GM19023 (cell line): ENCODE results near the gene CPNE5.
"Not testable (repeated sequence)": the region's sequence is repeated elsewhere in the genome, so short reads cannot be mapped to it uniquely, and the experiment has no call there.

Source experiments
- ATAC-seq: cut with Tn5 transposase; IDR thresholded peaks from one replicate; pipeline ENCODE4 v1.9.1; 2021; ENCODE audit warnings: mild to moderate bottlenecking, moderate library complexity; ENCODE audit not compliant: unreplicated experiment

Gene CPNE5

DNA sequence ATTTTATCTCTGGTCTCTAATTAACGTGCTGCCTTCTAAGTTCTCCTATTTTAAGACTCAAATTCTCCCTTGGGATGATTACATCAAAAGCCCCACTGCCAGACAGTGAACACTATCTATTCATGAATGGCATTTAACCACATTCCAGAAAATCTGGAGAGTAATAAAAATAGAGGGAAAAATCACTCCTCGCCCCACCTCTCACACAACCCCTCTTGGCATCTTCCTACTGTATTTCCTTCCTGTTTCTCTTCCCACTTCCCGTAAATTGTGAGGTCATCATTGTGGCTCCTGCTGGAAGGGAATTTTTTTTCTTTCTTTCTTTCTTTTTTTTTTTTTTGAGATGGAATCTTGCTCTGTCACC, 110.1 kb downstream of the CPNE5 start:
- no peak for ATAC-seq

- ATAC-seq = no peak
Measured at GRCh38 chr6:36728289-36729160, 110.7 kb downstream of the CPNE5 start.

DNA sequence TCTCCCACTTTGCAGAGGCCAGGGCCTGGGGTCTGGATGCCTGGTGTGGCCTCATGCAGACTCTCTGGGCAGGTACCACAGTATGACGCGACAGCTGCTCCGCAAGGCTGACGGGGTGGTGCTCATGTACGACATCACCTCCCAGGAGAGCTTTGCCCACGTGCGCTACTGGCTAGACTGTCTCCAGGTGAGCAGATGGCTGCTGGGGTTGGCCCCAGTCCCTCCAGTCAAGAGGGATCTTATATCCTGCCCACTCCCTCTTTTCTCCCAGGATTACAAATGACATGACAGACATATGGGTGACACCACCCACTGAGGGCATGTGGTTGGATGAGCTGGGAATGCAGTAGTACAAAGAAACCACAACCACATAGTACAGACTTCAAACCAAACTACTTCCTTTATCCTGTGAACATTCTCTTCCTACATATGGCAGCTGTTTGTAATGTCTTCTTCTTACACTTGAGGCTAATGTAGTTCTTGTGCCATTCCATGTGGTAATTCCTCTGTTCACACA, 111.7 kb downstream of the CPNE5 start:
- ATAC-seq = no peak

DNA sequence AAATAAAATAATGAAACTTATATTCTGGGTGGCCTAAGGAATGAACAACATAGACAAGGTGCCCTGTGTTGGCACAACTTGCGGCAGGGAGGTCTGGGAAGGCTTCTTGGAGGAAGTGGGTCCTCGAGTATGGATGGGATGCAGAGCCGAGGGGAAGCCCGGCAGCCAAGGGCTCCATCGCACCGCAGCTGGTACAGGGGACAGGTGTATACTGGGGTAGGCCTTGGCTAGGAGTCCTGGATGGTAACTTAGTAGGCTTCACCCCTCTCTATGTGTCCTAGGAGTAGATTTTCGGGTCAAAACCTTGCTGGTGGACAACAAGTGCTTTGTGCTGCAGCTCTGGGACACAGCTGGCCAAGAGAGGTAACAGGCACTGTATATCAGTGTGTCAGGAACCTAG, 113.7 kb downstream of the CPNE5 start:
- no peak for ATAC-seq

GRCh38 chr6:36724514-36725390, 114.5 kb downstream of the CPNE5 start:
- ATAC-seq = no peak

DNA sequence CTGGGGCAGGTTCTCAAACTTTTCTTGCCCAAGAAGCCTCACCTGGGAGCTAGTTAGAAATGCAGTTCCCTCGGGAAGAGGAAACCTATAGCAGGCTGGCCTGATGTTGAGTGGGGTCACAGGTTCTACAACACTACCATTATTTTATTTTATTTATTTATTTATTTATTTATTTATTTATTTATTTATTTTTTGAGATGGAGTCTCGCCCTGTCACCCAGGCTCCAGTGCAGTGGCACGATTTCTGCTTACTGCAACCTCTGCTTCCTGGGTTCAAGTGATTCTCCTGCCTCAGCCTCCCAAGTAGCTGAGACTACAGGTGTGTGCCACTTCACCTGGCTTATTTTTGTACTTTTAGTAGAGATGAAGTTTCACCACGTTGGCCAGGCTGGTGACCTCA, 115.3 kb downstream of the CPNE5 start:
- not testable (repeated sequence) for ATAC-seq

GRCh38 chr6:36722879-36723278, 116.4 kb downstream of the CPNE5 start:
- ATAC-seq = no peak

GRCh38 chr6:36722365-36722764, 116.9 kb downstream of the CPNE5 start:
- no peak for ATAC-seq

DNA sequence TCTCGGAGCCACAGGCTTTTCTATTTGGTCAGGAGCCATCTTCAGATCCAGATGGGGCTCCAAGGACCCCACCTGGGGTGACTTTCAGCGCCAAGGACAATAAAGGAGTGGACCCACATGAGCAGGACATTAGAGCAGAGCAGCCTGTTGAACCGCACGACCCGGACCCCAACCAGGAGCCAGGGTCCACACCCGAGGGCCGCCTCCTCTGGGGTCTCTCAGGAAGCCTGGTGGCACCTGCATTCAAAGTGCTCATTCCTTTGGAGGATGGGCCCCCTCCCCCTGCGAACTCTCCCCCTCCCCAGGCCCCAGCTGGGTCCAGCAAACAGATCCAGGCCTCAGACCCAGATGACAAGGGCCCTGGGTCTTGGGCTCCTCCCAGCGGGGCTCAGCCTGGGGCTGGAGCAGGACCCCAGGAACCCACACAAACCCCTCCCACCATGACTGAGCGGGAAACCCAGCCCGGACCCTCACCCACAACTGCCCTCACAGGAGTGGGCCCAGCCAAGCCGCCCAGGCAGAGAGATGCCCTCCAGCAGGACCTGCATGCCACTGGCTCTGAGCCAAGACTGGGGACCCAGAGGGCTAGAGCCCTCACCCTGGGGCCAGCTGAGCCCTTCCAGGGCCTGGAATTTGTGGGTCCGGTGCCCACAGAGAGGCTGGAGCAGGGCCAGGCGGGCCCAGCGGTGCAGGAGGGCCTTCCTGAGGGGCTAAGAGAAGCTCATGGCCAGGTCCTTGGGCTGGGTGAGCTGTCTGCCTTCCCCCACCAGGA, 117.7 kb downstream of the CPNE5 start:
- no peak for ATAC-seq

- no peak for ATAC-seq
Measured at GRCh38 chr6:36720251-36721141, 118.7 kb downstream of the CPNE5 start.

DNA sequence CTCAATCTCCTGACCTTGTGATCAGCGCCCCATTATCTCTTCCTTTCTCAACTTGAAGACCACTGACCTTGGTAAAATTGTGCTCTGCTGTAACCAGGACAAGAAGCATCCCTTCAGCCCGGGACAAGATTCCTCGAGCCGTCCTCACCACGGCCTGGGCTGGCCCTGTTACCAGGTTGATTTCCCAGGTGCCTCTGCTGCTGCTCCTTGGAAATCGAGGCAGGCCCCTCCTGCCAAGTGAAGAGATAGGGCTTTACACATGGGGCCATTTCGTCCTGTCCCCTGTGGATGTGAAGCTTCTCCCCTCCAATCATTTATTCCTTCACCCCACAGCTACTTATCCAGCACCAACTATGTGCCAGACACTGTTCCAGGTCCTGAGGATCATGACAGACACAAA, 120.1 kb downstream of the CPNE5 start:
- no peak for ATAC-seq

GRCh38 chr6:36718560-36718959, 120.7 kb downstream of the CPNE5 start:
- no peak for ATAC-seq

GRCh38 chr6:36717871-36718540, 121.2 kb downstream of the CPNE5 start:
- ATAC-seq = no peak

GRCh38 chr6:36717231-36717825, 121.9 kb downstream of the CPNE5 start:
- ATAC-seq = no peak

DNA sequence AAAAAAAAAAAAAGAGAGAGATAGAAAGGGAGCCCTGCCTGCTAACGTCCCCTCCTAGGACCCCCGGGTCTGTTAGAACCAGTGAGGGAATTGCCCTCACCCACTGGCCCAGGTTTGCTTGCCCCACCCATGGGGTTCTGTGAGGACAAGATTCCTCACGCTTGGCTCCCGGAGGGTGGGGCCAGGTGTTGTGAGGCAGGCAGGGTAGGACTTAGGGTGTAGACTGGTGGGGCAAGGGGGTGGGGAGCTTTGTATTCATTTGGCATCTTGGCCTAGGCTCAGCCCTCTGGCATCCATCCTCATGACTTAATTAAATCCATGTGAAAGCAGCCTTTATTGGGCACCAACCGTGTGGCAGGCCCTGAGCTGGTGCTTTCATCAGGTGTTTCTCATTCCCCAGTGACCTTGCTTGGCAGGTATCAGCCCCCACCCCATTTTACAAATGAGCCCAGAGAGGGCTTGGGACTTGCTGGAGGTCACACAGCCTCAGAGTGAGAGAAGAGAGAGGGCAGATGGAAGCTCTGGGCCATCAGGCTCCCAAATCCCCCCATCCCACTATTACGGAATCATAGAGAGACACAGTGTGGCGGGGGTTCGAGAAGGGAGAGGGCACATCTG, 122.7 kb downstream of the CPNE5 start:
- ATAC-seq = no peak

GRCh38 chr6:36715469-36715868, 123.8 kb downstream of the CPNE5 start:
- ATAC-seq = no peak

DNA sequence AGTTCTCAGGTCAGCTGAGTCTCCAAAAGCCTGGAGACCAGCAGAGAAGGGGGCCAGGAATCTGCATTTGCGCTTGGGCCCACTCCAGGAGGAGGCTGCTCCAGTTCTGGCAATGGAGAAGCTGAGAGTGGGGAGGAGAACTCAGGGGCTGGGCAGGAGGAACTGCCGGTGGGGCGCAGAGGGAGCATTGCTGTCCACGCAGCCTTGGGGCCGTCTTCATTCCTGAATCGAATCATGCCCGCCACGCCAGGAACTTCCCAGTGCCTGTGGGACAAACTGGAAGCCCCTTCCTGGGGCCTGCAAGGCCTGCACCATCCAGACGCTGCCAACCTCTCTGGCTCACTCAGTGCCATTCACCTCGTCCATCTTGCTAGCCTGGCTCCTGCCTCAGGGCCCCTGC, 124.7 kb downstream of the CPNE5 start:
- no peak for ATAC-seq

DNA sequence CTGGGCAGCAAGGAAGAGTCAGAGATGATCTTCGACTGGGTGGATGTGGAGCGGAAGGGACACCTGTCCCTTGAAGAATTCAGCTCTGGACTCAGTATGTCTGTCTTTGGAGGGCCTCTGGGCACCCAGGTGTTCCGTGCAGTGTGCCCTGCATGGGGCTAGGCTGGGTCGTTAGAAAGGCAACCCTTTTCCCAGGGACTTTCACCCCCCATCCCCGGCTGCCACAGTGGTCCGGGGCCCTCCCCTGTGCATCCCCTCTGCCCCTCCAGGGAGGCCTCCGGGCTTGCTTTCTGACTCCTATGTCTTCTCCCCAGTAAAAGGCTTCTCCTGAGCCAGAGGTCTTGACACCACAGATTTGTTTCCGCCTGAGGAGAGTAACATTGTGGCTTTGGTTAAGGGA, 125.4 kb downstream of the CPNE5 start:
- ATAC-seq = no peak

DNA sequence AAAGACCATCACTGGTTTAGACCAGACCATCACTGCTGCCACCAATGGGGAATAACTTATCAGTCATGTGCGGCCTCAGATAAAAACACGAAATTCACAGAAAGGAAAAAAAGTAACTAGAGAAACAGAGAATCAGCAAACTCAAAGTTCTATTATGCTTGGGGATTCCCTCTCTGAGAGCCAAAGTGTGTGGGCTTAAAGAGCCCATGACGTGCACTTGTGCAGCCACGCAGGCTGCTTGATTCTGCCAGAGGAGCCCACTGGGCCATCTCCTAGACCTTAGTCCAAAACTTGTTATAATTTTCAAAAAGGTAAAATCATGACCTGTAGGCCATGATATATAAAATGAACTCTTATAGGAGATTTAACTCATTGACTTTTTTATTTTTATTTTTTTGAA, 126.4 kb downstream of the CPNE5 start:
- no peak for ATAC-seq
